Type B pancreatic cell (in vitro differentiated cells): ENCODE measurements around the gene IGFBP5. TPM values are rescaled to one million over a fixed set of nuclear protein-coding genes. Genes with fewer than 3 reads are reported as not detected.

Experiments
- DNase-seq: peaks from one replicate; pipeline ENCODE4 v3.0.0; 2021; ENCODE audit warnings: mixed read lengths; ENCODE audit not compliant: unreplicated experiment; ENCODE audit errors: extremely low spot score
- H3K27ac Mint-ChIP-seq: 2 replicates; pipeline ENCODE4 v1.8.0; 2021; ENCODE audit warnings: mild to moderate bottlenecking, mixed read lengths
- H3K27me3 Mint-ChIP-seq: 2 replicates; pipeline ENCODE4 v1.8.0; 2021; ENCODE audit warnings: mixed read lengths
- H3K36me3 Mint-ChIP-seq: 2 replicates; pipeline ENCODE4 v1.8.0; 2021; ENCODE audit warnings: mixed read lengths
- H3K4me1 Mint-ChIP-seq: one replicate; pipeline ENCODE4 v1.8.0; 2021; ENCODE audit warnings: mixed read lengths; ENCODE audit not compliant: unreplicated experiment
- H3K4me3 Mint-ChIP-seq: 2 replicates; pipeline ENCODE4 v1.8.0; 2021; ENCODE audit warnings: mild to moderate bottlenecking, mixed read lengths
- H3K9me3 Mint-ChIP-seq: 2 replicates; pipeline ENCODE4 v1.8.0; 2021; ENCODE audit warnings: mixed read lengths
- total RNA-seq: library from RNA; stranded (reverse); gene quantifications from 2 replicates; pipeline ENCODE4 v1.2.1, GENCODE V29; 2021; ENCODE audit warnings: low replicate concordance
- TF ChIP-seq, protein P1 (sequence below): fragments of 200-600 bp; sonication (generic); conservative IDR thresholded peaks from 2 replicates; pipeline ENCODE4 v1.5.0; 2021; ENCODE audit warnings: antibody characterized with exemption, mild to moderate bottlenecking

IGFBP5 gene
- total RNA-seq, 1 donor from 2014 or later = 245 TPM

GRCh38 chr2:216644842-216645635, 50.3 kb downstream of the IGFBP5 start:
- DNase-seq = no peak
- Mint-ChIP-seq H3K27ac (peak overlapping the region; percentile 70), H3K4me3 (peak overlapping the region; percentile 61), H3K36me3 (peaks cover 37% of the 10 kb centered on the region), H3K4me1 (peaks cover 47% of the 10 kb centered on the region), H3K27me3 (no peaks in the 10 kb centered on the region), H3K9me3 (peaks cover 9% of the 10 kb centered on the region)
- TF ChIP-seq, protein P1, sequence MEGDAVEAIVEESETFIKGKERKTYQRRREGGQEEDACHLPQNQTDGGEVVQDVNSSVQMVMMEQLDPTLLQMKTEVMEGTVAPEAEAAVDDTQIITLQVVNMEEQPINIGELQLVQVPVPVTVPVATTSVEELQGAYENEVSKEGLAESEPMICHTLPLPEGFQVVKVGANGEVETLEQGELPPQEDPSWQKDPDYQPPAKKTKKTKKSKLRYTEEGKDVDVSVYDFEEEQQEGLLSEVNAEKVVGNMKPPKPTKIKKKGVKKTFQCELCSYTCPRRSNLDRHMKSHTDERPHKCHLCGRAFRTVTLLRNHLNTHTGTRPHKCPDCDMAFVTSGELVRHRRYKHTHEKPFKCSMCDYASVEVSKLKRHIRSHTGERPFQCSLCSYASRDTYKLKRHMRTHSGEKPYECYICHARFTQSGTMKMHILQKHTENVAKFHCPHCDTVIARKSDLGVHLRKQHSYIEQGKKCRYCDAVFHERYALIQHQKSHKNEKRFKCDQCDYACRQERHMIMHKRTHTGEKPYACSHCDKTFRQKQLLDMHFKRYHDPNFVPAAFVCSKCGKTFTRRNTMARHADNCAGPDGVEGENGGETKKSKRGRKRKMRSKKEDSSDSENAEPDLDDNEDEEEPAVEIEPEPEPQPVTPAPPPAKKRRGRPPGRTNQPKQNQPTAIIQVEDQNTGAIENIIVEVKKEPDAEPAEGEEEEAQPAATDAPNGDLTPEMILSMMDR = no peak

- DNase-seq = no peak
- H3K9me3 Mint-ChIP-seq = peaks cover 9% of the 10 kb centered on the region
- TF ChIP-seq, protein P1 = no peak
- peaks cover 38% of the 10 kb centered on the region for H3K36me3 Mint-ChIP-seq
- peaks cover 39% of the 10 kb centered on the region for H3K4me1 Mint-ChIP-seq
- H3K27ac Mint-ChIP-seq = peak overlapping the region; percentile 70
- H3K27me3 Mint-ChIP-seq = no peaks in the 10 kb centered on the region
- peak overlapping the region; percentile 61 for H3K4me3 Mint-ChIP-seq
Measured at GRCh38 chr2:216643986-216644659, 51.2 kb downstream of the IGFBP5 start.

DNA sequence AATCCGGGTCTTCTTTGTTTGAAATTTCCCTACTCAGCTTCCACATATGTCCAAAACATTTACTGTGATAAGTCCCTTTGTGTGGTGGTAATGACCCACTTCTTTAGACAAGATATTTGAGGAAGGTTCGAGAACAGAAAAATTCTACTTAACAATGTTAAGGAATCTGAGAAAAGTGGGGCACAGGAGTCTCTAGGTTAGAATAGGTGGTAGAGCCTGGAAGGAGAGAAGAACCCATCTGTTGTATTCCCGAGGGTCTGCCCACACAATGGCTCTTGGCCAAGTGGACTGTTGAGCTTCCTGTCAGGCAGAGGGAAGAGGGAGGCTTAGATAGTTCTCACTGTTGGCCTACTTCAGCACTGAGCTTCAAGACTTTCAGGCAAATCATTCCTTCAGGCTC, 57.9 kb downstream of the IGFBP5 start:
- peaks cover 4% of the 10 kb centered on the region for H3K9me3 Mint-ChIP-seq
- TF ChIP-seq, protein P1 = no peak
- H3K27ac Mint-ChIP-seq = peak overlapping the region; percentile 93
- peaks cover 27% of the 10 kb centered on the region for H3K27me3 Mint-ChIP-seq
- DNase-seq = no peak
- H3K4me1 Mint-ChIP-seq = peaks cover 34% of the 10 kb centered on the region
- peak overlapping the region; percentile 98 for H3K4me3 Mint-ChIP-seq
- peaks cover 10% of the 10 kb centered on the region for H3K36me3 Mint-ChIP-seq

DNA sequence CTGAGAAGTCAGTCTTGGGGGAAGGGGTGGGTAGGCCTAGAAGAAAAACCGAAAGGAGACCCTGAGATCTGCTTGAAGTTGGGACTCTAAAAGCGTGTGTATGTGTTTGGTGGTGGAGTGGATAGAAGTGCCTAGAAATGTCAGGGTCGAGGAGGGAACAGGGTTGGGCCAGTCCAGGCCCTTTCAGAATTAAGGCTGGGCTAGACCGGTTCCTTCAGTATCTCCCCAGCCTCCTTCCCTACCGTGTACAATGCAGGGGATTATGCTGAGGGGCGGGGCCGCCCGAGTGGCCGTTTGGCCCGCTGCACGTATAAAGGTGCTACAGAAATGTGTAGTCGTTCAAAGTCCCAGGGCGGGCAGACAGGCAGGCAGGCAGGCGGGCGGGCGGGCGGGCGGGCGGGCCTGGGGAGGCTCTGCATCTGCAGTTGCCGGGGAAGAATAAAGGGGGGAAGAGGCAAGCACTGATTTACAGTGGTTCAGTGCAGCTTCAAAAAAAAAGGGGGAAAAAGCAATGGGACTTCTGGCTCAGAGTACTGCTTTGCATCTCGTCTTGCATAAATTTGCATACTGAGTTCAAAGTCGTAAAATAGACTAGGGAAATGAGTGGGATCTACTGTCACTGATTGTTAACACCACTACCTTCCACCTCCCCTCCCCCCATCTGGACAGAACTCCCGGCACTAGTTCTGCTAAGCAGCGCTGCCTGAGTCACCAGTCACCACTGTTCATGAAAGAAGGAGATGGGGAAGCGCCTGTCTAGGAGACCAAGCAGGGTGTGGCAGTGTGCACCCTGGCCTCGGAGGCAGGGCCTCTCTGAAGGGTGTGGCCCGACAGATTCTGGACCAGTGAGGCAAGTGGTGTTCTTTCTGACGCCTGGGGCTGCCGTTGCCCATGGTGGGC, 58.5 kb downstream of the IGFBP5 start:
- Mint-ChIP-seq H3K4me3 (peak overlapping the region; percentile 98), H3K27me3 (peaks cover 32% of the 10 kb centered on the region), H3K4me1 (peaks cover 34% of the 10 kb centered on the region), H3K9me3 (peaks cover 4% of the 10 kb centered on the region), H3K36me3 (peaks cover 10% of the 10 kb centered on the region), H3K27ac (peak overlapping the region; percentile 93)
- DNase-seq = no peak
- TF ChIP-seq, protein P1 = no peak
